Measurements from ENCODE around the gene MYBBP1A. TPM values are rescaled to one million over a fixed set of nuclear protein-coding genes. Genes with fewer than 3 reads are reported as not detected.

Gene MYBBP1A
- total RNA-seq, 1 donor from 2014 or later = 88.7 TPM

- intact Hi-C loops (cut with micrococcal nuclease) = no loop called here
Observed at GRCh38 chr17:4551796-4552525, 3.2 kb downstream of the MYBBP1A start.

- intact Hi-C loops (cut with micrococcal nuclease) = no loop called here
Observed at GRCh38 chr17:4551141-4551540, 4.0 kb downstream of the MYBBP1A start.

- intact Hi-C loops (cut with micrococcal nuclease) = no loop called here
Observed at GRCh38 chr17:4550534-4551039, 4.6 kb downstream of the MYBBP1A start.

- intact Hi-C loops (cut with micrococcal nuclease) = no loop called here
Observed at GRCh38 chr17:4549781-4550533, 5.2 kb downstream of the MYBBP1A start.

GRCh38 chr17:4548721-4549531 lies 6.3 kb downstream of the MYBBP1A start:
- intact Hi-C loops (cut with micrococcal nuclease) = no loop called here

- intact Hi-C loops (cut with micrococcal nuclease) = no loop called here
Observed at GRCh38 chr17:4548061-4548461, 7.1 kb downstream of the MYBBP1A start.

GRCh38 chr17:4547118-4547906 lies 7.9 kb downstream of the MYBBP1A start:
- intact Hi-C loops (cut with micrococcal nuclease) = no loop called here

GRCh38 chr17:4545217-4545951 lies 9.8 kb downstream of the MYBBP1A start:
- intact Hi-C loops (cut with micrococcal nuclease) = no loop called here

- intact Hi-C loops (cut with micrococcal nuclease) = no loop called here
Observed at GRCh38 chr17:4544951-4545216, 10.3 kb downstream of the MYBBP1A start.

- intact Hi-C loops (cut with micrococcal nuclease) = no loop called here
Observed at GRCh38 chr17:4544135-4544950, 10.8 kb downstream of the MYBBP1A start.

GRCh38 chr17:4543557-4544026 lies 11.6 kb downstream of the MYBBP1A start:
- intact Hi-C loops (cut with micrococcal nuclease) = no loop called here

- intact Hi-C loops (cut with micrococcal nuclease) = no loop called here
Observed at GRCh38 chr17:4542726-4543191, 12.4 kb downstream of the MYBBP1A start.

- intact Hi-C loops (cut with micrococcal nuclease) = no loop called here
Observed at GRCh38 chr17:4542003-4542725, 13.0 kb downstream of the MYBBP1A start.

- intact Hi-C loops (cut with micrococcal nuclease) = no loop called here
Observed at GRCh38 chr17:4541328-4542002, 13.7 kb downstream of the MYBBP1A start.

GRCh38 chr17:4540687-4541327 lies 14.4 kb downstream of the MYBBP1A start:
- intact Hi-C loops (cut with micrococcal nuclease) = no loop called here

GRCh38 chr17:4540224-4540651 lies 14.9 kb downstream of the MYBBP1A start:
- intact Hi-C loops (cut with micrococcal nuclease) = no loop called here

- intact Hi-C loops (cut with micrococcal nuclease) = no loop called here
Observed at GRCh38 chr17:4539576-4540223, 15.5 kb downstream of the MYBBP1A start.
